ENCODE measurements around the gene STK33.

The STK33 gene

GRCh38 chr11:8354622-8355415 lies 239.2 kb downstream of the STK33 start:
- peak in 1 of 2 donors; percentile 5 for ATAC-seq

GRCh38 chr11:8352876-8353505 lies 241.0 kb downstream of the STK33 start:
- ATAC-seq: no peak

- ATAC-seq: no peak
These were observed 241.7 kb downstream of the STK33 start for GRCh38 chr11:8352103-8352875.

GRCh38 chr11:8351223-8351622 lies 242.8 kb downstream of the STK33 start:
- ATAC-seq: no peak

GRCh38 chr11:8347978-8348377 lies 246.1 kb downstream of the STK33 start:
- ATAC-seq: no peak

GRCh38 chr11:8346157-8346755 lies 247.8 kb downstream of the STK33 start:
- ATAC-seq: no peak

- ATAC-seq: no peak
These were observed 248.8 kb downstream of the STK33 start for GRCh38 chr11:8345179-8345578.

GRCh38 chr11:8344346-8344745 lies 249.7 kb downstream of the STK33 start:
- no peak for ATAC-seq

- ATAC-seq: peak; percentile 22 to 54
These were observed 251.0 kb downstream of the STK33 start for GRCh38 chr11:8342821-8343681.

GRCh38 chr11:8341996-8342395 lies 252.0 kb downstream of the STK33 start:
- ATAC-seq: no peak

All from activated CD4-positive, CD25-positive, alpha-beta regulatory T cell treated with anti-CD3 and anti-CD28 coated beads, Interleukin-2, amount 50 U/mL, for 24 hours (primary cell).